SK-N-MC (cell line): ENCODE measurements around the gene CSTPP1.

Experiments
- EZH2 ChIP-seq: fragments of 200-600 bp; sonication (generic); IDR thresholded peaks from one replicate; pipeline ENCODE4 v1.6.1; 2017; ENCODE audit warnings: antibody characterized with exemption
- FOXP2 ChIP-seq: optimal IDR thresholded peaks from 2 replicates; pipeline ENCODE3; 2011; ENCODE audit warnings: mild to moderate bottlenecking, moderate library complexity; ENCODE audit not compliant: insufficient read depth; ENCODE audit errors: extremely low read length, control extremely low read depth
- POLR2AphosphoS5 ChIP-seq: IDR thresholded peaks from 2 replicates; pipeline ENCODE4 v1.6.1; 2012; ENCODE audit warnings: mild to moderate bottlenecking, low read depth, low read length, borderline replicate concordance

- TF ChIP-seq EZH2 (no peak), POLR2AphosphoS5 (no peak), FOXP2 (no peak)
Measured at GRCh38 chr11:47034091-47034490, 97.5 kb downstream of the CSTPP1 start.
